ENCODE data around the gene DEFB129. TPM values are rescaled to one million over a fixed set of nuclear protein-coding genes. Genes with fewer than 3 reads are reported as not detected.

DEFB129 gene, protein sequence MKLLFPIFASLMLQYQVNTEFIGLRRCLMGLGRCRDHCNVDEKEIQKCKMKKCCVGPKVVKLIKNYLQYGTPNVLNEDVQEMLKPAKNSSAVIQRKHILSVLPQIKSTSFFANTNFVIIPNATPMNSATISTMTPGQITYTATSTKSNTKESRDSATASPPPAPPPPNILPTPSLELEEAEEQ
- total RNA-seq (ENCODE audit: low replicate concordance): not detected in 2 replicates

DNA sequence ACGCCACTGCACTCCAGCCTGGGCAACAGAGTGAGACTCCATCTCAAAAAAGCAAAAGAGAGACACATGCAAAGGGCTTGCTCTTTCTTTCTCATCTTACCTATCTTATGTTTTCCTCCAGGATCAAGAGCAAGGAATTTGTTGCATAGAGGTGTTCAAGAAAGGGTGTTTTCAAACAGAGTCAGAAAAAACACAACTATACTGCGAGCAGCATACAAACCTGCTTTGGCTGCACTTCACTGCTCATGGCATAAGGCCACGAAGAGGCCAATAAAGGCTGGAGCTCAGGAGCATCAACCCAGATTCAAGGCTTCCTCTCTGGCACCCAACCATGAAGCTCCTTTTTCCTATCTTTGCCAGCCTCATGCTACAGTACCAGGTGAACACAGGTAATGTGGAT, at the start of gene DEFB129:
Gene DEFB129, plus strand, starts transcription at position 301 of the 400 bp plus-strand sequence. Its CDS starts 31 bp downstream, at position 332.

DNA sequence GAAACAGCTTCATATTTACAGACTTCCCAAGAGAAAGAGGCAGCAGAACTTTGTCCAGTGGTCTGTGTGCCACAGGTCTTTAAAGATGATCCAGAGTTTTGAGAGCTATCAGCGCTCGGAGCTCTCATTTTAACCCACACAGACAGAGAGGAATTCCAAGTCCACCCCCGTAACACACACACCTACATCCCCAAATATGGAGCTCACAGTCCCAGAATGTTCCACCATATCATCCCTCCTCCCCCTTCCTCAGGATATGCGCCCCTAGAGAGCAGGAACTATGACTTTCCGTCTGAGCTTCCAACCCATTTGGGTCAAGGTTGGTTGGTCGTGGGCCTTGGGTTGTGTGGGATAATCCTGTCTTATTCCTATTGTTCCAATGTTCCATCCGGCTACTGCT, 37.4 kb upstream of the DEFB129 start, which contains the start of gene DEFB128:
Gene DEFB128, minus strand, starts transcription at position 101 of the 400 bp plus-strand sequence. Its CDS starts 88 bp downstream, at position 13.

DNA sequence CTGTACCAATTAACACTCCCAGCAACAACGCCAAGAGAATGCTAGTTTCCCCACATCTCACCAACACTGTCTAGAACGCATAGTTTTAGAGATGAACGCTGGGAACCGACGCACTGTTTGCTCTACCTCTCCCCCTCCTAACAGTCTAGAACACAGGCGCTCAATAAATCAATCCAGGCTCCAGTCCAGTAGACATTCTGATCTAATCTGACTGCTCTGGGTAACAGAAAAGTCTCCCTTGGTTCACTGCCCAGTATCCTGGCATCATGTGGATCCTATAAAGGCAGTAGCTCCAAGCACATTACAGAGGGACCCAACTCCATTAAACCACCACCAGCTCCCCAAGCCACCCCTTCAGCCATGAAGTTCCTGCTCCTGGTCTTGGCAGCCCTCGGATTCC, 30.4 kb downstream of the DEFB129 start, which contains the start of gene DEFB132:
Gene DEFB132, plus strand, starts transcription at position 306 of the 400 bp plus-strand sequence. Its CDS starts 55 bp downstream, at position 361.

Other genes starting within 250 kb of the DEFB129 start
- not detected in 2 replicates for gene DEFB125, start 139.6 kb upstream of the DEFB129 start, total RNA-seq (ENCODE audit: low replicate concordance)
- gene DEFB126, start 84.7 kb upstream of the DEFB129 start, total RNA-seq (ENCODE audit: low replicate concordance): not detected in 2 replicates
- not detected in 2 replicates for gene DEFB127, start 69.8 kb upstream of the DEFB129 start, total RNA-seq (ENCODE audit: low replicate concordance)
- not detected in 2 replicates for gene DEFB128, start 37.5 kb upstream of the DEFB129 start, total RNA-seq (ENCODE audit: low replicate concordance)
- not detected in 2 replicates for gene DEFB132, start 30.5 kb downstream of the DEFB129 start, total RNA-seq (ENCODE audit: low replicate concordance)
- gene C20orf96, start 63.5 kb downstream of the DEFB129 start, total RNA-seq (ENCODE audit: low replicate concordance): 1.1 and 3.3 TPM in 2 replicates
- 8.3 and 15.0 TPM in 2 replicates for gene ZCCHC3, start 70.3 kb downstream of the DEFB129 start, total RNA-seq (ENCODE audit: low replicate concordance)
- 2.1 and 2.8 TPM in 2 replicates for gene SOX12, start 98.3 kb downstream of the DEFB129 start, total RNA-seq (ENCODE audit: low replicate concordance)
- gene NRSN2, start 119.9 kb downstream of the DEFB129 start, total RNA-seq (ENCODE audit: low replicate concordance): 15.6 and 17.5 TPM in 2 replicates
- gene TRIB3, start 153.5 kb downstream of the DEFB129 start, total RNA-seq (ENCODE audit: low replicate concordance): 40.0 and 42.1 TPM in 2 replicates
- gene RBCK1, start 181.0 kb downstream of the DEFB129 start, total RNA-seq (ENCODE audit: low replicate concordance): 59.2 and 70.3 TPM in 2 replicates
- 25.7 and 45.3 TPM in 2 replicates for gene TBC1D20, start 235.3 kb downstream of the DEFB129 start, total RNA-seq (ENCODE audit: low replicate concordance)